SK-N-SH treated with all-trans-retinoic acid at 6 μM for 48 hours (cell line): Measurements from ENCODE around the gene CEP152.

Experiments used
- ATAC-seq: fragments of 200-7000 bp; cut with Tn5 transposase; 3 replicates; pipeline ENCODE4 v1.9.1; 2020; ENCODE audit warnings: mild to moderate bottlenecking, moderate library complexity
- ARNTL ChIP-seq: fragments of 450-650 bp; formaldehyde crosslinking; IDR thresholded peaks from 2 replicates; pipeline ENCODE4 v1.5.0; 2020; ENCODE audit warnings: low read depth, mild to moderate bottlenecking, moderate library complexity, borderline replicate concordance
- BACH2 ChIP-seq: fragments of 250-450 bp; sonication (Bioruptor Pico); IDR thresholded peaks from 2 replicates; pipeline ENCODE4 v1.9.0; 2021; ENCODE audit warnings: mild to moderate bottlenecking, borderline replicate concordance
- CREB5 ChIP-seq: fragments of 250-450 bp; sonication (Bioruptor Pico); IDR thresholded peaks from 2 replicates; pipeline ENCODE4 v1.5.1; 2020; ENCODE audit warnings: low read depth, mild to moderate bottlenecking, moderate library complexity
- ESRRG ChIP-seq: fragments of 250-450 bp; sonication (Bioruptor Pico); IDR thresholded peaks from 2 replicates; pipeline ENCODE4 v1.6.1; 2021; ENCODE audit warnings: mild to moderate bottlenecking
- GLIS3 ChIP-seq: fragments of 250-450 bp; sonication (Bioruptor Pico); IDR thresholded peaks from 2 replicates; pipeline ENCODE4 v1.5.0; 2020; ENCODE audit warnings: mild to moderate bottlenecking, moderate library complexity
- ISL1 ChIP-seq: fragments of 250-450 bp; sonication (Bioruptor Pico); IDR thresholded peaks from 2 replicates; pipeline ENCODE4 v2.1.2; 2022; ENCODE audit warnings: mild to moderate bottlenecking, moderate library complexity
- OSR1 ChIP-seq: fragments of 250-450 bp; sonication (Bioruptor Pico); IDR thresholded peaks from 2 replicates; pipeline ENCODE4 v1.8.0; 2022; ENCODE audit warnings: moderate library complexity, mild to moderate bottlenecking, inconsistent platforms
- POU6F1 ChIP-seq: fragments of 250-450 bp; sonication (Bioruptor Pico); IDR thresholded peaks from 2 replicates; pipeline ENCODE4 v1.8.0; 2021; ENCODE audit warnings: low read depth, mild to moderate bottlenecking, moderate library complexity, borderline replicate concordance
- PPARA ChIP-seq: fragments of 250-450 bp; sonication (Bioruptor Pico); IDR thresholded peaks from 2 replicates; pipeline ENCODE4 v1.5.0; 2020; ENCODE audit warnings: mild to moderate bottlenecking, borderline replicate concordance
- RARB ChIP-seq: fragments of 250-450 bp; sonication (Bioruptor Pico); IDR thresholded peaks from 2 replicates; pipeline ENCODE4 v1.8.0; 2021; ENCODE audit warnings: mild to moderate bottlenecking, moderate library complexity
- SNAI2 ChIP-seq: fragments of 250-450 bp; sonication (Bioruptor Pico); IDR thresholded peaks from 2 replicates; pipeline ENCODE4 v1.5.0; 2020; ENCODE audit warnings: mild to moderate bottlenecking, moderate library complexity
- TOX ChIP-seq: fragments of 250-450 bp; sonication (Bioruptor Pico); IDR thresholded peaks from 2 replicates; pipeline ENCODE4 v1.8.0; 2021; ENCODE audit warnings: mild to moderate bottlenecking, moderate library complexity, borderline replicate concordance
- ZC3H10 ChIP-seq: fragments of 250-450 bp; sonication (Bioruptor Pico); IDR thresholded peaks from 2 replicates; pipeline ENCODE4 v1.5.1; 2021; ENCODE audit warnings: mild to moderate bottlenecking, moderate library complexity
- ZFP3 ChIP-seq: fragments of 250-450 bp; sonication (Bioruptor Pico); IDR thresholded peaks from 2 replicates; pipeline ENCODE4 v1.5.0; 2020; ENCODE audit warnings: mild to moderate bottlenecking, moderate library complexity
- ZFP30 ChIP-seq: fragments of 450-650 bp; formaldehyde crosslinking; IDR thresholded peaks from 2 replicates; pipeline ENCODE4 v1.5.0; 2022; ENCODE audit warnings: mild to moderate bottlenecking, moderate library complexity
- ZNF565 ChIP-seq: fragments of 450-650 bp; formaldehyde crosslinking; conservative IDR thresholded peaks from 2 replicates; pipeline ENCODE4 v1.5.0; 2020; ENCODE audit warnings: low read depth, mild to moderate bottlenecking, moderate library complexity
- ZNF70 ChIP-seq: fragments of 450-650 bp; formaldehyde crosslinking; IDR thresholded peaks from 2 replicates; pipeline ENCODE4 v1.5.0; 2020; ENCODE audit warnings: mild to moderate bottlenecking, moderate library complexity
- ZNF8 ChIP-seq: fragments of 450-650 bp; formaldehyde crosslinking; IDR thresholded peaks from 2 replicates; pipeline ENCODE4 v1.5.0; 2020; ENCODE audit warnings: mild to moderate bottlenecking, moderate library complexity
- TF ChIP-seq, protein P1 (sequence below): fragments of 250-450 bp; sonication (Bioruptor Pico); IDR thresholded peaks from 2 replicates; pipeline ENCODE4 v1.5.1; 2021; ENCODE audit warnings: mild to moderate bottlenecking, moderate library complexity

Gene CEP152

DNA sequence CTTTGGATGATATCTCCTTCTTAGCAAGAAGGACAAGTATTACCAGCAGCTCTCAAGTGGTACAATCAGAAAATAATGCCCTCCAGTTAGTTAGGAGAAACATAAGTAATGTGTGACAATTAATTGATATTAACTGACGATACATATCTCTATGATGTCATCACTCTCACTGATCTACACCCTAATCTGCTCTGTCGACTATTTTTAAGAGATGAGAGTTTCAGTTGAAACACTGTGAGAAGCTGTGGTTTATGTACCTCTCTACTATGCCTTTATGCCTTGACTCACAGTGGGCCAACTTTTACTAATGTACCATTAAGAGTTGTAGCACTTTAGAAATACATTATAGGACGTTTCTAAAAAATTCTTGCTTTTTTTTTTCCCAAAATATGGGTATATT lies 8.6 kb downstream of the CEP152 start:
- TF ChIP-seq GLIS3 (CRISPR knock-in tag) (no peak), ZNF565 (CRISPR knock-in tag) (no peak), ZC3H10 (no peak), OSR1 (no peak), POU6F1 (CRISPR knock-in tag) (no peak), ZFP30 (CRISPR knock-in tag) (no peak), TOX (CRISPR knock-in tag) (no peak), RARB (no peak), ARNTL (CRISPR knock-in tag) (no peak), CREB5 (no peak)
- TF ChIP-seq, protein P1, sequence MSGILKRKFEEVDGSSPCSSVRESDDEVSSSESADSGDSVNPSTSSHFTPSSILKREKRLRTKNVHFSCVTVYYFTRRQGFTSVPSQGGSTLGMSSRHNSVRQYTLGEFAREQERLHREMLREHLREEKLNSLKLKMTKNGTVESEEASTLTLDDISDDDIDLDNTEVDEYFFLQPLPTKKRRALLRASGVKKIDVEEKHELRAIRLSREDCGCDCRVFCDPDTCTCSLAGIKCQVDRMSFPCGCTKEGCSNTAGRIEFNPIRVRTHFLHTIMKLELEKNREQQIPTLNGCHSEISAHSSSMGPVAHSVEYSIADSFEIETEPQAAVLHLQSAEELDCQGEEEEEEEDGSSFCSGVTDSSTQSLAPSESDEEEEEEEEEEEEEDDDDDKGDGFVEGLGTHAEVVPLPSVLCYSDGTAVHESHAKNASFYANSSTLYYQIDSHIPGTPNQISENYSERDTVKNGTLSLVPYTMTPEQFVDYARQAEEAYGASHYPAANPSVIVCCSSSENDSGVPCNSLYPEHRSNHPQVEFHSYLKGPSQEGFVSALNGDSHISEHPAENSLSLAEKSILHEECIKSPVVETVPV = no peak
- no peak for ATAC-seq

DNA sequence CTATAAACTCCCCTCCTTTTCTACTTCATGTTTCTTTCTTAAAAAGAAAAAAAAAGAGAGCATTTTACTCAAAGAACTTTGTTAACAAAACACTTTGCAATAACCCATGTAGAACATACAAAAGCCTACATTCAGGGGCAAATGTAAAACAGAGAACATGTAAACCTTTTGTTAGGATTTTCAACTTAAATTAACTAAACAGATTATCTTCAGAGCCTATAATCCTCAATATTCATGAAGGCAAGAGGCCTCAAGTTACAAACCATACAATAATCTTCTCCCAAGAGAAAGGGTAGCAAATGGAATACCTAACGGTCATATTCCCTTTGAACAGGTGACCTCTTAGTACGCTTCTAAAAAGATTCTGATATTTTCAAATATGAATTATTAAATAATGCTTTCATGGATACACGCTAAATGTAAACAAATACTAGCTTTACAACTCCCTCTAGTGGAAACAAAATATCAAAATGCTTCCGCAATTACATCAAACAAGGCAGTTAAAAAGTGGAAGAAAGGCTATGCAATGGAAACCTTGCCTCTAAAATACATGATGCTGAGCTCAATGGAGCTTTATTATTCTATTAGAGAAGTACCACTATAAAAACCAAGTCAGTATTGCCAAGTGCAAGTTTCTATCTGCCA lies 9.9 kb downstream of the CEP152 start:
- peak; percentile 60; the same call in 2 of the 3 replicates for ATAC-seq
- TF ChIP-seq ZNF565 (CRISPR knock-in tag) = no peak
- no peak for TF ChIP-seq ZC3H10
- no peak for TF ChIP-seq RARB
- no peak for TF ChIP-seq BACH2 (CRISPR knock-in tag)
- no peak for TF ChIP-seq SNAI2 (CRISPR knock-in tag)
- TF ChIP-seq ZNF8 (CRISPR knock-in tag) = no peak
- no peak for TF ChIP-seq ESRRG (CRISPR knock-in tag)
- no peak for TF ChIP-seq ARNTL (CRISPR knock-in tag)

GRCh38 chr15:48800245-48800644 lies 10.6 kb downstream of the CEP152 start:
- TF ChIP-seq RARB (no peak), ZNF565 (CRISPR knock-in tag) (no peak), OSR1 (no peak), PPARA (CRISPR knock-in tag) (no peak), ZFP3 (CRISPR knock-in tag) (no peak), TOX (CRISPR knock-in tag) (no peak), ZFP30 (CRISPR knock-in tag) (no peak), ESRRG (CRISPR knock-in tag) (no peak), ZC3H10 (no peak), ZNF70 (CRISPR knock-in tag) (no peak), ISL1 (CRISPR knock-in tag) (no peak), CREB5 (no peak), POU6F1 (CRISPR knock-in tag) (no peak)
- TF ChIP-seq, protein P1 = no peak
- no peak for ATAC-seq
